Calu3 (cell line): ENCODE measurements around the gene NUP214. TPM values are rescaled to one million over a fixed set of nuclear protein-coding genes. Genes with fewer than 3 reads are reported as not detected.
"Not testable (repeated sequence)": the region's sequence is repeated elsewhere in the genome, so short reads cannot be mapped to it uniquely, and the experiment has no call there.

Source experiments
- BruUV-seq: library from RNA; stranded (reverse); fragments of 400-500 nt; replicated peaks from 2 replicates; lab custom pipeline; 2021; lab: Mats Ljungman, UMichigan
- CTCF ChIA-PET: fragments of 300-600 bp; sonication (Branson Sonifier 250); formaldehyde crosslinking; loops from one replicate; lab custom pipeline; 2022; ENCODE audit warnings: antibody characterized with exemption; lab: Charles Lee
- DNase-seq: peaks from one replicate; pipeline ENCODE4 v3.0.0; 2022
- H3K27ac Mint-ChIP-seq: one replicate; pipeline ENCODE4 v1.8.0; 2022; ENCODE audit warnings: mixed read lengths; ENCODE audit not compliant: unreplicated experiment
- H3K27me3 Mint-ChIP-seq: one replicate; pipeline ENCODE4 v1.8.0; 2022; ENCODE audit warnings: mixed read lengths; ENCODE audit not compliant: unreplicated experiment
- H3K36me3 Mint-ChIP-seq: one replicate; pipeline ENCODE4 v1.8.0; 2022; ENCODE audit warnings: mild to moderate bottlenecking, moderate library complexity, mixed read lengths; ENCODE audit not compliant: insufficient read depth, unreplicated experiment
- H3K4me1 Mint-ChIP-seq: one replicate; pipeline ENCODE4 v1.8.0; 2022; ENCODE audit warnings: mild to moderate bottlenecking, low read depth, mixed read lengths; ENCODE audit not compliant: unreplicated experiment
- H3K4me3 Mint-ChIP-seq: one replicate; pipeline ENCODE4 v1.8.0; 2022; ENCODE audit warnings: mild to moderate bottlenecking, low read depth, moderate library complexity, mixed read lengths; ENCODE audit not compliant: unreplicated experiment
- H3K9me3 Mint-ChIP-seq: one replicate; pipeline ENCODE4 v1.8.0; 2022; ENCODE audit warnings: low read depth, mixed read lengths; ENCODE audit not compliant: unreplicated experiment
- intact Hi-C: fragments of 100-400 bp; cut with micrococcal nuclease; formaldehyde crosslinking; loops from one replicate; pipeline ENCODE4 v1.10.0; 2022; ENCODE audit not compliant: unreplicated experiment
- total RNA-seq: library from RNA; stranded (reverse); gene quantifications from 2 replicates; pipeline ENCODE4 v1.2.3, GENCODE V29; 2022
- TF ChIP-seq, protein P1 (sequence below): fragments of 200-600 bp; IDR thresholded peaks from one replicate; pipeline ENCODE4 v1.8.0; 2022; ENCODE audit warnings: antibody characterized with exemption; ENCODE audit not compliant: unreplicated experiment

Gene NUP214
- total RNA-seq, 1 experiment from 2014 or later = 50.0 TPM

DNA sequence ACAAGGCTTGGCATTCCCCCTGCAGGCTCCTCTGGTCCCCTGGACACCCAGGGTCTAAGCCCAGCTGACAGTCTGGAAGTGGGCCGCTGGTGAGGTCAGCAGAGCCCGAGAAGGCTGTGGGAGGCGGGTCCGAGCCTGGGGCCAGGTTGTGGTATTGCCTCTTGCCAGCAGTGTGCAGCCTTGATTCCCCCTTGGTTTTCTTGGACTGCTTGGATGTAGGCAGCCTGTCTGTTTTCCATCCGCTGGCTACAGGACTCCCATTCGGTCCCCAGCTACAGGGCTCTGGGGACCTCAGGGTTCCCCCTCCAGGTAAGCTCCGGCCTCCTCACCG, 27.5 kb upstream of the NUP214 start:
- BruUV-seq = no TSS peak
- H3K4me3 Mint-ChIP-seq = no peak overlapping the region

DNA sequence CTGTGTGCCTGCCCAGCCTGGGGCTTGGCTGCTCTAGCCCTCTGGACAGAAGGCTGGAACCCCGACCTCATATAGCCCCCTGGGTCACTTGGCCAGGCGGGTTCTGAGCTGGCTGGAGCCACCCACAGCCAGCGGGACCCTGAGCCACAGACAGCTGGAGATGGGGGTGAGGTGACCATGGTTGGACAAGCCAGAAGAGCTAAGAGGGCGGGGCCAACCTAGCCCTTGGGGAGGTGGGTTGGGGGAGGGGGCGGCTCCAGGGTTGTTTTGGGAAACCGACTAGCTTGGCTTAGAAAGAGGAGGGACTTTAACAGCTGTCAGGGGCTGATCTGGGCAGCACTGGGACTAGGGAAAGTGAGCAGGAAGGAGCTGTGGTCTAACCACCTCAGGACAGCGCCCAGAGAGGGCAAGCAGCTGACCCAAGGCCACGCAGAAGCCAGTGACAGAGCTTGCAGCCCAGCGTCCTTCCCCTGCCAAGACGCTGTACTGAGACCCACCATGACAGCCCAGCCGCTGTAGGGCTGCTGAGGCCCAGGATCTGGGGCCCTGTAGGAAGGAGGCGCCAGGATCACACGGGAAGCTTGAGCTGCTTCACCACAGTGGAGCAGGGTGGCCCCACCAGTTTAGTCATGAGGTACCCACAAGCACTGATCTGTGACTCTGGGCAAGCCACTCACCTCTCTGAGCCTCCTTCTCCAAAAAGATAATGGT, 26.8 kb upstream of the NUP214 start:
- CTCF ChIA-PET = no interaction called here
- peaks cover 23% of the 10 kb centered on the region for H3K36me3 Mint-ChIP-seq

More for the DNA sequence above, 27.5 kb upstream of the NUP214 start:
- peaks cover 23% of the 10 kb centered on the region for H3K36me3 Mint-ChIP-seq
- no peaks in the 10 kb centered on the region for H3K4me1 Mint-ChIP-seq
- TF ChIP-seq, protein P1, sequence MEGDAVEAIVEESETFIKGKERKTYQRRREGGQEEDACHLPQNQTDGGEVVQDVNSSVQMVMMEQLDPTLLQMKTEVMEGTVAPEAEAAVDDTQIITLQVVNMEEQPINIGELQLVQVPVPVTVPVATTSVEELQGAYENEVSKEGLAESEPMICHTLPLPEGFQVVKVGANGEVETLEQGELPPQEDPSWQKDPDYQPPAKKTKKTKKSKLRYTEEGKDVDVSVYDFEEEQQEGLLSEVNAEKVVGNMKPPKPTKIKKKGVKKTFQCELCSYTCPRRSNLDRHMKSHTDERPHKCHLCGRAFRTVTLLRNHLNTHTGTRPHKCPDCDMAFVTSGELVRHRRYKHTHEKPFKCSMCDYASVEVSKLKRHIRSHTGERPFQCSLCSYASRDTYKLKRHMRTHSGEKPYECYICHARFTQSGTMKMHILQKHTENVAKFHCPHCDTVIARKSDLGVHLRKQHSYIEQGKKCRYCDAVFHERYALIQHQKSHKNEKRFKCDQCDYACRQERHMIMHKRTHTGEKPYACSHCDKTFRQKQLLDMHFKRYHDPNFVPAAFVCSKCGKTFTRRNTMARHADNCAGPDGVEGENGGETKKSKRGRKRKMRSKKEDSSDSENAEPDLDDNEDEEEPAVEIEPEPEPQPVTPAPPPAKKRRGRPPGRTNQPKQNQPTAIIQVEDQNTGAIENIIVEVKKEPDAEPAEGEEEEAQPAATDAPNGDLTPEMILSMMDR = no peak
- CTCF ChIA-PET = no interaction called here
- H3K9me3 Mint-ChIP-seq = no peaks in the 10 kb centered on the region
- no peak for DNase-seq
- intact Hi-C loops = no loop called here
- peaks cover 27% of the 10 kb centered on the region for H3K27me3 Mint-ChIP-seq
- H3K27ac Mint-ChIP-seq = no peak overlapping the region

DNA sequence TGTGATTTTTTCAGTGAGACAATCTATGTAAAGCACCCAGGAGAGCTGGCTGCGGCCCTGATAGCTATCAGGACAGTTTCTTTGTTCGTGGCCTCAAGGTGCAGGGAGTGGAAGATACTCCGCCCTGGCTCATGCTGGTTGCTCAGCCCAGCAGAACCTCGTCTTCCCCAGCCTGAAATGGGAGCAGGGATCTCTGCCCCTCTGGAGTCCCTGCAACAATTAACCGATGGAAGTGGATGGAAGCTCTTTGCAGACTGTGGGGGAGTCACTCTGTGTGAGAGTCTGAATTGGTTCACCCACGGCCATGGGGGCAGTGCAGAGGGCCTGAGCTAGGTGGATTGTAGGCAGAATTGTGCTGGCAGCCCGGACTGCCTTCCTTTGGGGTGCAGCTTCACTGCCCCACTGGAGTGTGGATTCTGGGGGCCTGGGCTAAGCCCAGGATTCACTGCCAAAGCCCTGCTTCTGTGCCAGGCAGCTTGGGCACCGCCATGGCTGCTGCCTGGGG, 26.2 kb upstream of the NUP214 start:
- BruUV-seq = no TSS peak
- DNase-seq = no peak
- peaks cover 21% of the 10 kb centered on the region for H3K27me3 Mint-ChIP-seq
- peaks cover 19% of the 10 kb centered on the region for H3K36me3 Mint-ChIP-seq
- CTCF ChIA-PET = interaction anchor here (0.6 kb wide), 2 partner anchors 87 to 195 kb away, joined by 3 to 4 read pairs; no protein-coding TSS in a partner anchor
- no peaks in the 10 kb centered on the region for H3K9me3 Mint-ChIP-seq
- no peak overlapping the region for H3K4me3 Mint-ChIP-seq
- no peaks in the 10 kb centered on the region for H3K4me1 Mint-ChIP-seq
- H3K27ac Mint-ChIP-seq = no peak overlapping the region
- TF ChIP-seq, protein P1 = no peak
- intact Hi-C loops = no loop called here

More for the DNA sequence above, 26.8 kb upstream of the NUP214 start:
- no peaks in the 10 kb centered on the region for H3K9me3 Mint-ChIP-seq
- no peak for DNase-seq
- H3K27ac Mint-ChIP-seq = no peak overlapping the region
- peaks cover 27% of the 10 kb centered on the region for H3K27me3 Mint-ChIP-seq
- TF ChIP-seq, protein P1 = no peak
- H3K4me1 Mint-ChIP-seq = no peaks in the 10 kb centered on the region
- H3K4me3 Mint-ChIP-seq = no peak overlapping the region
- BruUV-seq = no TSS peak
- intact Hi-C loops = no loop called here

DNA sequence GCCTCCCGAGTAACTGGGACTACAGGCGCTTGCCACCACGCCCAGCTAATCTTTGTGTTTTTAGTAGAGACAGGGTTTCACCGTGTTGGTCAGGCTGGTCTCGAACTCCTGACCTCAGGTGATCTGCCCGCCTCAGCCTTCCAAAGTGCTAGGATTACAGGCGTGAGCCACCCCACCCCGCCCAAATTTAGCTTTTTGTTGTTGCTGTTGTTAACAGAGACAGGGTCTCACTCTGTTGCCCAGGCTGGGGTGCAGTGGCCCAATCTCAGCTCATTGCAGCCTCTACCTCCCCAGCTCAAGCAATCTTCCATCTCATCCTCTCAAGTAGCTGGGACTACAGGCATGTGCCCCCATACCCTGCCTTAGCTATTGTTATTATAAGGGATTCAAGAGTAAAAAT, 25.5 kb upstream of the NUP214 start:
- DNase-seq, H3K4me1 Mint-ChIP-seq, H3K4me3 Mint-ChIP-seq, H3K9me3 Mint-ChIP-seq, intact Hi-C loops, H3K27ac Mint-ChIP-seq, BruUV-seq: not testable (repeated sequence)
- peaks cover 19% of the 10 kb centered on the region for H3K36me3 Mint-ChIP-seq
- CTCF ChIA-PET = interaction anchor here (0.6 kb wide), 2 partner anchors 86 to 194 kb away, joined by 3 to 4 read pairs; no protein-coding TSS in a partner anchor
- peaks cover 14% of the 10 kb centered on the region for H3K27me3 Mint-ChIP-seq

DNA sequence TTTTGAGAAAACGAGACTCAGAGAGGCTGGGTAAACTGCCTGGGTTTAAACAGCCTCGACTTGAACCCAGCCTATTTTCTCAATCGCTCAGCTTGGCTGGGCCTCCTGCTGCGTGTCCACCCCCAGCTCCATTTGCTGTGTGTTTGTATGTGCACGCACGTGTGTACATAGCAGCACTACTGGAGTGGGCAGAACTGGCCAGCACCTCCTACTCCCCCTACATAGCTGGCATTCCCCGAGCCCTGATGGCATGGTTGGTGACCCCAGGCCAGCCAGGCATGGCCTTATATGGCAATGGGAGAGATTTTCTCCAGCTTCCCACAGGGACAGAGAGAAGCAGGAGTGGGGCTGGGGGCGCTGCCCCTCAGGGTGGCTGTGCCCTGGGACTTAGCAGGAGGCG, 24.9 kb upstream of the NUP214 start:
- TF ChIP-seq, protein P1 = no peak
- no TSS peak for BruUV-seq
- H3K9me3 Mint-ChIP-seq = no peaks in the 10 kb centered on the region
- intact Hi-C loops = no loop called here
- no peak overlapping the region for H3K27ac Mint-ChIP-seq
- H3K36me3 Mint-ChIP-seq = peaks cover 19% of the 10 kb centered on the region
- no peak overlapping the region for H3K4me3 Mint-ChIP-seq
- DNase-seq = no peak
- no peaks in the 10 kb centered on the region for H3K4me1 Mint-ChIP-seq
- CTCF ChIA-PET = no interaction called here
- peaks cover 10% of the 10 kb centered on the region for H3K27me3 Mint-ChIP-seq
